Sigmoid colon (tissue), 7 donors: Measurements from ENCODE around the gene EEF1A2. TPM values are rescaled to one million over a fixed set of nuclear protein-coding genes. Genes with fewer than 3 reads are reported as not detected.

Experiments used
- DNase-seq: peaks from one replicate; pipeline ENCODE4 v3.0.0-alpha.2; 2019
- H3K27ac ChIP-seq, 4 donors: fragments of 200-600 bp; sonication (generic); one replicate each; pipeline ENCODE4 v1.5.1; 2016 to 2019; ENCODE audit warnings: mild to moderate bottlenecking in 1 of 4
- H3K27me3 ChIP-seq, 3 donors: fragments of 200-600 bp; sonication (generic); one replicate each; pipeline ENCODE4 v1.5.1; 2019; ENCODE audit warnings: mild to moderate bottlenecking in 1 of 3
- H3K36me3 ChIP-seq, 4 donors: fragments of 200-600 bp; sonication (generic); one replicate each; pipeline ENCODE4 v1.5.1; 2016 to 2019
- H3K4me1 ChIP-seq, 4 donors: fragments of 200-600 bp; sonication (generic); one replicate each; pipeline ENCODE4 v1.5.1; 2017 to 2019
- H3K4me3 ChIP-seq, 4 donors: fragments of 200-600 bp; sonication (generic); one replicate each; pipeline ENCODE4 v1.5.1; 2017 to 2019; ENCODE audit warnings: mild to moderate bottlenecking in 2 of 4, moderate library complexity in 1 of 4
- H3K9me3 ChIP-seq, 4 donors: fragments of 200-600 bp in 3 of 4; sonication (generic) in 3 of 4; one replicate each; pipeline versions ENCODE4 v1.5.1 to v1.6.1; 2013 to 2019
- CTCF ChIP-seq, 4 experiments: fragments of 450-650 bp in 3 of 4; fragments of 200-600 bp in 1 of 4; IDR thresholded peaks; one replicate each; pipeline ENCODE4 v1.5.1; 2016 to 2019; ENCODE audit warnings: antibody characterized with exemption in 4 of 4, mild to moderate bottlenecking in 3 of 4, moderate library complexity in 2 of 4
- EP300 ChIP-seq, 4 donors: sonication (generic); formaldehyde crosslinking; IDR thresholded peaks; one replicate each; pipeline ENCODE4 v1.6.1; 2017; ENCODE audit warnings: antibody characterized with exemption in 4 of 4
- POLR2A ChIP-seq, 2 donors: fragments of 450-650 bp; IDR thresholded peaks; one replicate each; pipeline ENCODE4 v1.6.1; 2016; ENCODE audit warnings: antibody characterized with exemption in 2 of 2, mild to moderate bottlenecking in 2 of 2, moderate library complexity in 2 of 2
- POLR2AphosphoS5 ChIP-seq, 4 donors: sonication (generic); formaldehyde crosslinking; IDR thresholded peaks; one replicate each; pipeline ENCODE4 v1.6.1; 2017; ENCODE audit warnings: antibody characterized with exemption in 4 of 4
- WGBS, 2 donors: extraction: QIAGEN DNeasy Blood & Tissue Kit; methylation state at CpG; one replicate each; pipeline ENCODE4 v1.1.7; 2013; 5-methylcytosine and 5-hydroxymethylcytosine counted together
- intact Hi-C: fragments of 100-400 bp; cut with DNase I; formaldehyde crosslinking; loops from one replicate; pipeline ENCODE4 v1.15.1; 2023
- polyA plus RNA-seq, 3 donors: library from polyadenylated mRNA; stranded (reverse); fragments of 200-250 nt; gene quantifications; one replicate each; pipeline ENCODE4 v1.2.3, GENCODE V29; 2013
- total RNA-seq, 4 donors: library from RNA; depleted of rRNA; stranded (reverse); fragments of >200 nt; gene quantifications; one replicate each; pipeline ENCODE4 v1.1.0, GENCODE V29; 2016
- donor health status: healthy with polysubstance abuse.
- donor health status: Bipolar disorder and iron deficiency.
- donor health status: healthy.

EEF1A2 gene
- total and polyA plus RNA-seq, 7 donors: 2.8 to 14.3 (median 7.8) TPM

GRCh38 chr20:63491078-63491477 lies 7.8 kb downstream of the EEF1A2 start:
- TF ChIP-seq POLR2AphosphoS5 (IDR thresholded peaks at IDR 0.05) (no peak), EP300 (IDR thresholded peaks at IDR 0.05) (no peak), POLR2A (IDR thresholded peaks at IDR 0.05) (no peak), CTCF (IDR thresholded peaks at IDR 0.05) (no peak)
- WGBS, 2 donors: 71 to 82% methylated on average over 4 of the region's 4 CpGs
- Histone ChIP-seq H3K36me3 (no peaks in the 10 kb centered on the region), H3K27me3 (peaks cover 15 to 61% (median 40%) of the 10 kb centered on the region in 3 donors), H3K27ac (no peak overlapping the region), H3K4me3 (no peak overlapping the region), H3K4me1 (peaks cover 0 to 8% (median 3%) of the 10 kb centered on the region in 4 donors), H3K9me3 (peaks cover 0 to 5% (median 2%) of the 10 kb centered on the region in 4 donors)
- no peak for DNase-seq
- intact Hi-C loops: no loop called here

- Histone ChIP-seq H3K4me3 (no peak overlapping the region), H3K27me3 (peaks cover 15 to 61% (median 46%) of the 10 kb centered on the region in 3 donors), H3K4me1 (peaks cover 0 to 5% (median 0%) of the 10 kb centered on the region in 4 donors), H3K9me3 (peaks cover 0 to 6% (median 2%) of the 10 kb centered on the region in 4 donors), H3K36me3 (no peaks in the 10 kb centered on the region), H3K27ac (no peak overlapping the region)
- TF ChIP-seq CTCF (IDR thresholded peaks at IDR 0.05) (no peak), POLR2A (IDR thresholded peaks at IDR 0.05) (no peak), POLR2AphosphoS5 (IDR thresholded peaks at IDR 0.05) (no peak), EP300 (IDR thresholded peaks at IDR 0.05) (no peak)
- intact Hi-C loops: no loop called here
- no peak for DNase-seq
- 56 to 77% methylated on average over 24 of the region's 24 CpGs for WGBS, 2 donors
Measured at GRCh38 chr20:63490416-63490815, 8.5 kb downstream of the EEF1A2 start.

- no peak for DNase-seq
- WGBS, 2 donors: 16 to 17% methylated on average over 83 of the region's 83 CpGs
- TF ChIP-seq CTCF (IDR thresholded peaks at IDR 0.05) (no peak), EP300 (IDR thresholded peaks at IDR 0.05) (no peak), POLR2A (IDR thresholded peaks at IDR 0.05) (no peak), POLR2AphosphoS5 (IDR thresholded peaks at IDR 0.05) (no peak)
- no peak overlapping the region for H3K27ac ChIP-seq
- H3K4me3 ChIP-seq: no peak overlapping the region
- intact Hi-C loops: no loop called here
- no peaks in the 10 kb centered on the region for H3K36me3 ChIP-seq
- H3K27me3 ChIP-seq: peaks cover 15 to 77% (median 53%) of the 10 kb centered on the region in 3 donors
- peaks cover 0 to 6% (median 2%) of the 10 kb centered on the region in 4 donors for H3K9me3 ChIP-seq
- H3K4me1 ChIP-seq: peaks cover 0 to 5% (median 0%) of the 10 kb centered on the region in 4 donors
Measured at GRCh38 chr20:63488315-63489251, 10.3 kb downstream of the EEF1A2 start.

- 13 to 21% methylated on average over 39 of the region's 40 CpGs for WGBS, 2 donors
- TF ChIP-seq POLR2AphosphoS5 (IDR thresholded peaks at IDR 0.05) (no peak), CTCF (IDR thresholded peaks at IDR 0.05) (no peak), EP300 (IDR thresholded peaks at IDR 0.05) (no peak), POLR2A (IDR thresholded peaks at IDR 0.05) (no peak)
- no peak for DNase-seq
- peaks cover 0 to 5% (median 0%) of the 10 kb centered on the region in 4 donors for H3K4me1 ChIP-seq
- no peak overlapping the region for H3K4me3 ChIP-seq
- peaks cover 15 to 85% (median 53%) of the 10 kb centered on the region in 3 donors for H3K27me3 ChIP-seq
- H3K9me3 ChIP-seq: peaks cover 0 to 6% (median 2%) of the 10 kb centered on the region in 4 donors
- intact Hi-C loops: no loop called here
- no peaks in the 10 kb centered on the region for H3K36me3 ChIP-seq
- no peak overlapping the region for H3K27ac ChIP-seq
Measured at GRCh38 chr20:63487781-63488241, 11.1 kb downstream of the EEF1A2 start.
